Cardiac ventricle fibroblast (primary cell): Measurements from ENCODE around the gene RAB3IL1. TPM values are rescaled to one million over a fixed set of nuclear protein-coding genes. Genes with fewer than 3 reads are reported as not detected.

Experiments
- total RNA-seq: library from RNA; depleted of rRNA; stranded (reverse); fragments of >200 nt; gene quantifications from 2 replicates; pipeline ENCODE4 v1.2.3, GENCODE V29; 2015

Gene RAB3IL1
- 13.3 and 16.0 TPM in 2 replicates for total RNA-seq

GRCh38 chr11:61917334-61918109 lies at the start of gene RAB3IL1:
RAB3IL1 (minus strand) TSS chr11:61917566; CDS start chr11:61917367, 199 bp downstream.

GRCh38 chr11:61950035-61950547 lies 32.7 kb upstream of the RAB3IL1 start, which contains the start of gene BEST1:
BEST1 (plus strand) TSS chr11:61950351; CDS start chr11:61951807, 1,456 bp downstream.

GRCh38 chr11:61891331-61892084 lies 25.9 kb downstream of the RAB3IL1 start, which contains the start of gene FADS3:
FADS3 (minus strand) TSS chr11:61891545; CDS start chr11:61891381, 164 bp downstream.

Other genes with a start within 250 kb of the RAB3IL1 start
- 1.6 TPM in 2 replicates for gene DAGLA, start 237.2 kb downstream of the RAB3IL1 start, total RNA-seq
- gene MYRF, start 164.9 kb downstream of the RAB3IL1 start, total RNA-seq = 0.31 and 0.44 TPM in 2 replicates
- gene TMEM258, start 125.0 kb downstream of the RAB3IL1 start, total RNA-seq = 66.2 and 71.3 TPM in 2 replicates
- gene FEN1, start 124.7 kb downstream of the RAB3IL1 start, total RNA-seq = 10.7 and 12.1 TPM in 2 replicates
- 30.2 and 37.8 TPM in 2 replicates for gene FADS1, start 100.6 kb downstream of the RAB3IL1 start, total RNA-seq
- 35.9 and 42.7 TPM in 2 replicates for gene FADS2, start 89.3 kb downstream of the RAB3IL1 start, total RNA-seq
- 66.8 and 89.6 TPM in 2 replicates for gene FADS3, start 26.0 kb downstream of the RAB3IL1 start, total RNA-seq
- 1.2 and 2.5 TPM in 2 replicates for gene BEST1, start 32.8 kb upstream of the RAB3IL1 start, total RNA-seq
- 5,288 and 6,400 TPM in 2 replicates for gene FTH1, start 50.1 kb upstream of the RAB3IL1 start, total RNA-seq
- gene INCENP, start 206.4 kb upstream of the RAB3IL1 start, total RNA-seq = 19.8 and 21.2 TPM in 2 replicates